ENCODE measurements around the gene PDSS1. TPM values are rescaled to one million over a fixed set of nuclear protein-coding genes. Genes with fewer than 3 reads are reported as not detected.

Gene PDSS1
- total and polyA plus RNA-seq, 10 donors = 2.9 to 8.4 (median 7.3) TPM

DNA sequence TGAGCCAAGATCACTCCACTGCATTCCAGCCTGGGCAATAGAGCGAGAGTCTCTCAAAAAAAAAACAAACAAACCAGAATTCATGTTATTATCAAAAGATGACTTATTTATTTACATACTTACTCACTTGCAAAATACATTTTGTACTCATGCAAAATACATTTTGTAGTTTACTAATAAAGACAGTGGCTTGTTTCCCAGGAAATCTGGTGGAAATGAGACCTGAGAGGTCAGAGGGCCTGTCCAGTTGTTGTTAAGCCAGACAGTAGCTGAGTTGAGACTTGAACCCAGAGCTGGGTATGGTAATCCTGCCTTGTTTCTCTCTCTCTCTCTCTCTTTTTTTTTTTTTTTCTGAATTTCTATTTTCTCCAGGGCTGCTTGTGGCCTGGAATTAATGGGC lies 29.5 kb downstream of the PDSS1 start:
- no peak overlapping the region for H3K4me3 ChIP-seq
- H3K9me3 ChIP-seq = no peaks in the 10 kb centered on the region
- intact Hi-C loops (cut with DNase I; ENCODE audit: low total_unique reads) = loop anchor here (5.0 to 10.0 kb wide), 2 partner anchors 150 to 392 kb away; no protein-coding TSS in a partner anchor
- WGBS, 5 donors = 85 to 100% (median 95%) methylated on average over 1 of the region's 1 CpG
- peaks cover 0 to 11% (median 6%) of the 10 kb centered on the region in 6 donors for H3K4me1 ChIP-seq
- H3K27me3 ChIP-seq (replicated peaks in 1 of 7) = no peaks in the 10 kb centered on the region
- DNase-seq = no peak
- no peak for TF ChIP-seq POLR2A (IDR thresholded peaks at IDR 0.05)
- TF ChIP-seq POLR2AphosphoS5 (IDR thresholded peaks at IDR 0.05) = no peak
- TF ChIP-seq, protein P1, sequence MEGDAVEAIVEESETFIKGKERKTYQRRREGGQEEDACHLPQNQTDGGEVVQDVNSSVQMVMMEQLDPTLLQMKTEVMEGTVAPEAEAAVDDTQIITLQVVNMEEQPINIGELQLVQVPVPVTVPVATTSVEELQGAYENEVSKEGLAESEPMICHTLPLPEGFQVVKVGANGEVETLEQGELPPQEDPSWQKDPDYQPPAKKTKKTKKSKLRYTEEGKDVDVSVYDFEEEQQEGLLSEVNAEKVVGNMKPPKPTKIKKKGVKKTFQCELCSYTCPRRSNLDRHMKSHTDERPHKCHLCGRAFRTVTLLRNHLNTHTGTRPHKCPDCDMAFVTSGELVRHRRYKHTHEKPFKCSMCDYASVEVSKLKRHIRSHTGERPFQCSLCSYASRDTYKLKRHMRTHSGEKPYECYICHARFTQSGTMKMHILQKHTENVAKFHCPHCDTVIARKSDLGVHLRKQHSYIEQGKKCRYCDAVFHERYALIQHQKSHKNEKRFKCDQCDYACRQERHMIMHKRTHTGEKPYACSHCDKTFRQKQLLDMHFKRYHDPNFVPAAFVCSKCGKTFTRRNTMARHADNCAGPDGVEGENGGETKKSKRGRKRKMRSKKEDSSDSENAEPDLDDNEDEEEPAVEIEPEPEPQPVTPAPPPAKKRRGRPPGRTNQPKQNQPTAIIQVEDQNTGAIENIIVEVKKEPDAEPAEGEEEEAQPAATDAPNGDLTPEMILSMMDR (IDR thresholded peaks at IDR 0.05 in 8 of 11, conservative IDR thresholded peaks at IDR 0.05 in 3 of 11) = no peak
- no peak overlapping the region for H3K27ac ChIP-seq
- H3K36me3 ChIP-seq = peaks cover 0 to 84% (median 21%) of the 10 kb centered on the region in 6 donors

DNA sequence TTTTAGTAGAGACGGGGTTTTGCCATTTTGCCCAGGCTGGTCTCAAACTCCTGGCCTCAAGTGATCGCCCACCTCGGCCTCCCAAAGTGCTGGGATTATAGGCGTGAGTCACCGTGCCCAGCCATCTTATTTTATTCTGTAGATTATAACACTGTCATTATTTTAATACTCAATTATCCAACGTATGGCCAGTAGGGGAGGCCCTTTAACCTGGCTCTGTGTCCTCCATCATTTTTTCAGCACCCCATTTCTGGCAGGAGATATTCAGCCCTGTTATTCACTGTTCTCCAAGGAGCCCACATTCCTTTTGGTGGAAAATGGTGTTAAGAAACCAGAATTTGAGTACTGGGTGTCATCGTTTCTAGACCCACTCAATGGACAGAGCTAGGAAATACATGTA lies 31.5 kb downstream of the PDSS1 start:
- H3K27ac ChIP-seq = no peak overlapping the region
- no peak for DNase-seq
- 90 to 96% (median 93%) methylated on average over 7 of the region's 7 CpGs for WGBS, 5 donors
- H3K4me1 ChIP-seq = peaks cover 0 to 11% (median 6%) of the 10 kb centered on the region in 6 donors
- H3K27me3 ChIP-seq (replicated peaks in 1 of 7) = no peaks in the 10 kb centered on the region
- TF ChIP-seq, protein P1 (IDR thresholded peaks at IDR 0.05 in 8 of 11, conservative IDR thresholded peaks at IDR 0.05 in 3 of 11) = no peak
- no peak for TF ChIP-seq POLR2A (IDR thresholded peaks at IDR 0.05)
- no peaks in the 10 kb centered on the region for H3K9me3 ChIP-seq
- intact Hi-C loops (cut with DNase I; ENCODE audit: low total_unique reads) = loop anchor here (5.0 to 10.0 kb wide), 2 partner anchors 148 to 394 kb away; no protein-coding TSS in a partner anchor
- H3K36me3 ChIP-seq = peaks cover 0 to 88% (median 14%) of the 10 kb centered on the region in 6 donors
- H3K4me3 ChIP-seq = no peak overlapping the region

DNA sequence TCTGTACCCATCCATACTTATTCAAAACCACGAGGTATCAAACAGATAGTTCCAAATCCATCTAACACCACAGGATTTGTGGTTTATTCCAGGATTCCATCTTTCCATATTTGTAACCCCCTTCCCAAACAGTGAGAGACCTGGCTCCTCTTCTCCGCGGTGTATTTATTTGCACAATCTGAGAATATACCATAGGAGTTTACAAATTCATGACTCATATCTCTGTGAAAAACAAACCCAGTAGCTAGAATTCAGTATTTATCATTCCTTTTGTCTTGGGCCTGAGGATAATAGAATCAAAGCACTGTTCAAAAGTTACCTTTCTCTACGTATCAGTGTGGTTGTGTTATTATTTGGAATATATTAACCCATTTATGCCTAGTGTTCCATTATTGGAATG lies 31.9 kb downstream of the PDSS1 start:
- Histone ChIP-seq H3K4me1 (peaks cover 0 to 11% (median 6%) of the 10 kb centered on the region in 6 donors), H3K27me3 (replicated peaks in 1 of 7) (no peaks in the 10 kb centered on the region), H3K36me3 (peaks cover 0 to 88% (median 10%) of the 10 kb centered on the region in 6 donors), H3K4me3 (no peak overlapping the region), H3K9me3 (no peaks in the 10 kb centered on the region), H3K27ac (no peak overlapping the region)
- WGBS, 5 donors = 81 to 96% (median 95%) methylated on average over 4 of the region's 4 CpGs
- no peak for DNase-seq
- TF ChIP-seq, protein P1 (IDR thresholded peaks at IDR 0.05 in 8 of 11, conservative IDR thresholded peaks at IDR 0.05 in 3 of 11) = no peak
- no peak for TF ChIP-seq POLR2AphosphoS5 (IDR thresholded peaks at IDR 0.05)
- TF ChIP-seq POLR2A (IDR thresholded peaks at IDR 0.05) = no peak
- intact Hi-C loops (cut with DNase I; ENCODE audit: low total_unique reads) = loop anchor here (5.0 to 10.0 kb wide), 2 partner anchors 148 to 395 kb away; no protein-coding TSS in a partner anchor

DNA sequence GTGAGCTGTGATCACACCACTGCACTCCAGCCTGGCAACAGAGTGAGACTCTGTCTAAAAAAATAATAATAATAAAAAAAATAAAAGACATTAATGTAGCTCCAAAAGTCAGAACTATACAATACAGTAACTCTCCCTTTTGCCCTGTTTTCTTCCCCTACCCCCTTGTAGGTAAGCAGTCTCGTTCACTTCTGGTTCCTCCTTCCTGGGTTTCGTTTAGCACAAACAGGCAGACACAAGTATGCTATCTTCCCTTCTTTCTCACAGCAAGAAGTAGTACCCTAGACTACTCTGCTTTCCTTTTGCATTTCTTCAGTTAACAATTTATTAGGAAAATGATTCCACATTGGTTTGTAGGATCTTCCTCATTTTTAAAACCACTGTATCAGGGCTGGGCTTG lies 33.1 kb downstream of the PDSS1 start:
- H3K4me3 ChIP-seq = no peak overlapping the region
- intact Hi-C loops (cut with DNase I; ENCODE audit: low total_unique reads) = no loop called here
- TF ChIP-seq, protein P1 (IDR thresholded peaks at IDR 0.05 in 8 of 11, conservative IDR thresholded peaks at IDR 0.05 in 3 of 11) = no peak
- TF ChIP-seq POLR2A (IDR thresholded peaks at IDR 0.05) = no peak
- TF ChIP-seq POLR2AphosphoS5 (IDR thresholded peaks at IDR 0.05) = no peak
- peaks cover 0 to 88% (median 7%) of the 10 kb centered on the region in 6 donors for H3K36me3 ChIP-seq
- H3K27ac ChIP-seq = no peak overlapping the region
- no peak for DNase-seq
- peaks cover 0 to 11% (median 6%) of the 10 kb centered on the region in 6 donors for H3K4me1 ChIP-seq
- no peaks in the 10 kb centered on the region for H3K9me3 ChIP-seq
- WGBS, 5 donors = 64 to 80% (median 70%) methylated on average over 2 of the region's 2 CpGs
- H3K27me3 ChIP-seq (replicated peaks in 1 of 7) = no peaks in the 10 kb centered on the region

Data from spleen (tissue), 11 donors.